ENCODE results near the gene GPC5. TPM values are rescaled to one million over a fixed set of nuclear protein-coding genes. Genes with fewer than 3 reads are reported as not detected.

The GPC5 gene
- total and polyA plus RNA-seq, 9 of the 15 experiments (the other 6 are each of a cell fraction or from before 2014, with no cell fraction given): 0.18 to 0.27 TPM; not detected in 7

GRCh38 chr13:92535222-92536006, 1137.0 kb downstream of the GPC5 start:
- H4K20me1 ChIP-seq (replicated peaks; ENCODE audit: control insufficient read depth, insufficient read depth, low read length): no peaks in the 10 kb centered on the region
- H3K9me3 ChIP-seq (replicated peaks; ENCODE audit: control insufficient read depth, insufficient read depth, low read depth, low read length): no peaks in the 10 kb centered on the region
- H3K9me1 ChIP-seq (ENCODE audit: control insufficient read depth, insufficient read depth, low read length): no peaks in the 10 kb centered on the region
- no peaks in the 10 kb centered on the region for H3K27me3 ChIP-seq (ENCODE audit: control insufficient read depth in 2 of 2, insufficient read depth in 2 of 2, low read length in 2 of 2)
- no peak for ATAC-seq
- ChIA-PET CTCF (ENCODE audit: low intra/inter-chr PET ratio) (no interaction called here), POLR2A (no interaction called here)
- intact Hi-C loops (cut with micrococcal nuclease): loop anchor here (10.0 kb wide), 1 partner anchor 669 kb away; no protein-coding TSS in a partner anchor
- TF ChIP-seq MBD1 (CRISPR knock-in tag; IDR thresholded peaks at IDR 0.05) (peak; percentile 60; the same call in 1 of the 2 replicates), ZNF639 (CRISPR knock-in tag; conservative IDR thresholded peaks at IDR 0.05 in 1 of 2, IDR thresholded peaks at IDR 0.05 in 1 of 2) (peak in 1 of 2 experiments; percentile 89; a peak in 2 of 4 replicates), ZNF184 (CRISPR knock-in tag; IDR thresholded peaks at IDR 0.05) (peak; percentile 52; the same call in 1 of the 2 replicates), TSHZ1 (CRISPR knock-in tag; IDR thresholded peaks at IDR 0.05) (no peak), ZNF277 (CRISPR knock-in tag; IDR thresholded peaks at IDR 0.05; ENCODE audit: borderline replicate concordance) (peak; percentile 52; the same call in 1 of the 2 replicates), USF2 (CRISPR knock-in tag; IDR thresholded peaks at IDR 0.05) (0 out of 2 replicates have a peak, but pooled peaks have one; percentile 12)
- H3K4me2 ChIP-seq (ENCODE audit: insufficient read depth, low read length): no peak overlapping the region
- H3K4me1 ChIP-seq (replicated peaks in 1 of 2; ENCODE audit: control insufficient read depth in 2 of 2, insufficient read depth in 2 of 2, low read length in 2 of 2): no peaks in the 10 kb centered on the region
- WGBS (ENCODE audit: insufficient coverage, low coverage, missing lambda C conversion rate): 3% methylated on average over 6 of the region's 6 CpGs
- H3K27ac ChIP-seq (ENCODE audit: extremely low read depth, low read depth, low read length): no peak overlapping the region
- in situ Hi-C loops (cut with MboI): no loop called here
- no peaks in the 10 kb centered on the region for H3K79me2 ChIP-seq (ENCODE audit: control insufficient read depth, insufficient read depth, low read length)
- H3K36me3 ChIP-seq (ENCODE audit: control insufficient read depth, insufficient read depth, low read length): no peaks in the 10 kb centered on the region
- no peak overlapping the region for H3K9ac ChIP-seq (ENCODE audit: insufficient read depth in 1 of 2, low read depth in 2 of 2, low read length in 2 of 2)
- no TSS peak for BruUV-seq (replicated peaks)
- no peak for FAIRE-seq
- H3K4me3 ChIP-seq: no peak overlapping the region
- no peak for DNase-seq (ENCODE audit: extremely low read depth in 1 of 4, low spot score in 3 of 4)
- H2AFZ ChIP-seq (ENCODE audit: low read depth, low read length): no peak overlapping the region
